Fibroblast of the conjunctiva (primary cell): ENCODE measurements around the gene FNDC7.
A peak's percentile ranks its signal among the peaks of the same experiment; 100 is the strongest.
"Not testable (repeated sequence)": the region's sequence is repeated elsewhere in the genome, so short reads cannot be mapped to it uniquely, and the experiment has no call there.

ENCODE experiments used
- DNase-seq: peaks from one replicate; pipeline ENCODE4 v3.0.0-alpha.2; 2010; ENCODE audit warnings: low read depth

Gene FNDC7

GRCh38 chr1:108745980-108746381 is 33.3 kb downstream of the FNDC7 start:
- no peak for DNase-seq

GRCh38 chr1:108746382-108747170 is 33.9 kb downstream of the FNDC7 start, which contains the start of gene STXBP3:
Gene STXBP3, plus strand, starts transcription at chr1:108746674. Its CDS starts 64 bp downstream, at chr1:108746738.
- peak; percentile 98 for DNase-seq

GRCh38 chr1:108747171-108747850 is 34.6 kb downstream of the FNDC7 start:
- peak; percentile 81 for DNase-seq

- no peak for DNase-seq
These were observed 35.2 kb downstream of the FNDC7 start for GRCh38 chr1:108747898-108748297.

GRCh38 chr1:108749081-108749480 is 36.4 kb downstream of the FNDC7 start:
- DNase-seq: no peak

- no peak for DNase-seq
These were observed 37.9 kb downstream of the FNDC7 start for GRCh38 chr1:108750476-108751181.

GRCh38 chr1:108753363-108753762 is 40.7 kb downstream of the FNDC7 start:
- no peak for DNase-seq

GRCh38 chr1:108758796-108759195 is 46.1 kb downstream of the FNDC7 start:
- DNase-seq: no peak

- no peak for DNase-seq
These were observed 54.4 kb downstream of the FNDC7 start for GRCh38 chr1:108767115-108767514.

- no peak for DNase-seq
These were observed 55.0 kb downstream of the FNDC7 start for GRCh38 chr1:108767708-108768107.

GRCh38 chr1:108777839-108778238 is 65.1 kb downstream of the FNDC7 start:
- DNase-seq: no peak

- no peak for DNase-seq
These were observed 66.7 kb downstream of the FNDC7 start for GRCh38 chr1:108779455-108779854.

- DNase-seq: no peak
These were observed 68.3 kb downstream of the FNDC7 start for GRCh38 chr1:108780937-108781574.

GRCh38 chr1:108781575-108781944 is 68.9 kb downstream of the FNDC7 start:
- not testable (repeated sequence) for DNase-seq

- DNase-seq: no peak
These were observed 72.6 kb downstream of the FNDC7 start for GRCh38 chr1:108785264-108785663.

- no peak for DNase-seq
These were observed 73.2 kb downstream of the FNDC7 start for GRCh38 chr1:108785880-108786279.

- DNase-seq: no peak
These were observed 79.1 kb downstream of the FNDC7 start for GRCh38 chr1:108791790-108792189.
